ENCODE data around the gene EIF1AX.

DNA sequence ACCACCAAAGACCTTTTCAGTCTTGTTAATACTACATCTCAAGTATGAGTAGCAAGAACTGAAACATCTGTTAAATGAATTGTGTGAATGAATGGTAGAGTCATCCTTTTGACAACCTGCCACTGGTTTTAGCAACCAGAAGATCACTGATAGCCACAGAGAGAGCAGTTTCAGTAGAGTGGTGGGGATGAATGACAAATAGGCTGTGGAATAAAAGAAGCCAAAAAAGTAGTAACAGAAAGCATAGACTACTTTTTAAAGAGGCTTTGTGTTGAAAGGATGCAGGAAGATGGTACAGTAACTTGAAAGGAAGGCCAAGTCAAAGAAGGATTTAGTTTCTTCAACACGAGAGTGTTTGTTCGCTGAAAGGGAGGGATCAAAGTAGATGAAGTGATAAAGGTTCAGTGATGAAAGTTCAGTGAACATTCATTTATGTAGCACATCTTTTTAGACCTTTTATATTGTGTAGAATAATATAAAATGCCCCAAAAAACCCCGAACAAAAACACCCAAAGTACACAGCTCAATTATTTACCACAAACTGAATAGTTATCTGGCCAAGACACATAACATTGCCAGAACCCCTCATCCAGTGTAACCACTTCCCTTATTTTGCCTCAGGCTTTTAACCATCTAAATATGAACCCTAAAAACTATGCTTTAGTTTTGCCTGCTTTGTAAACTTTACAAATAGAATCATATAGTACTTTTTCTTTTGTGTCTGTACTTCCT lies 40.1 kb upstream of the EIF1AX start:
- no peak for TF ChIP-seq TAF1 (IDR thresholded peaks at IDR 0.05; ENCODE audit: borderline replicate concordance, low read depth, low read length)
- no peak for TF ChIP-seq POLR2A (IDR thresholded peaks at IDR 0.05; ENCODE audit: low read depth, low read length)
- TF ChIP-seq POLR2AphosphoS5 (IDR thresholded peaks at IDR 0.05; ENCODE audit: low read depth, low read length): no peak
